ENCODE data around the gene CDK14. TPM values are rescaled to one million over a fixed set of nuclear protein-coding genes. Genes with fewer than 3 reads are reported as not detected.

The CDK14 gene
- total RNA-seq, 4 donors from 2014 or later: 0.18 to 74.3 (median 7.3) TPM

DNA sequence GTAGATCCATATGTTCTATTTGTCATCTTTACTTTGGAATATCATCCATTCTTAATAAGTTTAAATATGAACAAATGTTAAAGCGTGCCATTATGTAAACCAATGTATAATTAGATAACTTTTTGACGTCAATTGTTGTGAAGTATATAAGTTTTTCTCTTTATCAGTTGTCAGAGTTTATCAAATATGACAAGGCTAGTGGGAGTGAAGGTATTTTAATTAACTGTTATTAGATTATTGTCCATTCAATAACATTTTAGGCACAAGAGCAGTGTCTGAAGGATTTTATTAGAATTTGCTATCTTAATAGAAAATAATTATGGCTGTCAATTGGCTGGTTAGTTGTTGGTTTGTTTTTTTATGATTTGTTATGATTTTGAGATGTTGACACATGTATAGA lies 280.6 kb downstream of the CDK14 start:
- no peak for DNase-seq
- Histone ChIP-seq H3K27me3 (no peaks in the 10 kb centered on the region), H3K4me3 (no peak overlapping the region), H3K9me3 (no peaks in the 10 kb centered on the region), H3K4me1 (no peaks in the 10 kb centered on the region), H3K27ac (no peak overlapping the region), H3K36me3 (no peaks in the 10 kb centered on the region)
- TF ChIP-seq POLR2A (IDR thresholded peaks at IDR 0.05): no peak
- TF ChIP-seq, protein P1, sequence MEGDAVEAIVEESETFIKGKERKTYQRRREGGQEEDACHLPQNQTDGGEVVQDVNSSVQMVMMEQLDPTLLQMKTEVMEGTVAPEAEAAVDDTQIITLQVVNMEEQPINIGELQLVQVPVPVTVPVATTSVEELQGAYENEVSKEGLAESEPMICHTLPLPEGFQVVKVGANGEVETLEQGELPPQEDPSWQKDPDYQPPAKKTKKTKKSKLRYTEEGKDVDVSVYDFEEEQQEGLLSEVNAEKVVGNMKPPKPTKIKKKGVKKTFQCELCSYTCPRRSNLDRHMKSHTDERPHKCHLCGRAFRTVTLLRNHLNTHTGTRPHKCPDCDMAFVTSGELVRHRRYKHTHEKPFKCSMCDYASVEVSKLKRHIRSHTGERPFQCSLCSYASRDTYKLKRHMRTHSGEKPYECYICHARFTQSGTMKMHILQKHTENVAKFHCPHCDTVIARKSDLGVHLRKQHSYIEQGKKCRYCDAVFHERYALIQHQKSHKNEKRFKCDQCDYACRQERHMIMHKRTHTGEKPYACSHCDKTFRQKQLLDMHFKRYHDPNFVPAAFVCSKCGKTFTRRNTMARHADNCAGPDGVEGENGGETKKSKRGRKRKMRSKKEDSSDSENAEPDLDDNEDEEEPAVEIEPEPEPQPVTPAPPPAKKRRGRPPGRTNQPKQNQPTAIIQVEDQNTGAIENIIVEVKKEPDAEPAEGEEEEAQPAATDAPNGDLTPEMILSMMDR (IDR thresholded peaks at IDR 0.05): no peak

DNA sequence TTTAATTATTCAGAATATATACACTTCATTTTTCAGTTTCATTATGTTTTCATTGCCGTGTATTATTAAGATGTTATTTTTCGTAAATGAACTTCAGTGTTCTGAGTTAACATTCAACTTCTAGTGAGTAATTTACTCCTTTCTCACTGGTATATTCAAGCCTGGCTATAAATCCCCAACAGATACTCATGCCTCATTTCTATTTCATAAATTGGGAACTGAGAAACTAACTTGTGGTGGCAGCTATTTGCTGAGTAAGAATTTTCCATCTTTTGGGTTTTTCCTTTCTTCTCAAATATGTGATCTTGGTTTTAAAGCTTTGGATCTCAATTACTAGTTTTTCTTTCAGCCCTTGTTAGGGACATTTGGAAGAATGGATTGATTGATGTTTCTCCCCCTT lies 281.1 kb downstream of the CDK14 start:
- H3K4me1 ChIP-seq: no peaks in the 10 kb centered on the region
- H3K4me3 ChIP-seq: no peak overlapping the region
- H3K27ac ChIP-seq: no peak overlapping the region
- H3K36me3 ChIP-seq: no peaks in the 10 kb centered on the region
- no peaks in the 10 kb centered on the region for H3K27me3 ChIP-seq
- DNase-seq: no peak
- TF ChIP-seq POLR2A (IDR thresholded peaks at IDR 0.05): no peak
- TF ChIP-seq, protein P1 (IDR thresholded peaks at IDR 0.05): no peak
- H3K9me3 ChIP-seq: no peaks in the 10 kb centered on the region

DNA sequence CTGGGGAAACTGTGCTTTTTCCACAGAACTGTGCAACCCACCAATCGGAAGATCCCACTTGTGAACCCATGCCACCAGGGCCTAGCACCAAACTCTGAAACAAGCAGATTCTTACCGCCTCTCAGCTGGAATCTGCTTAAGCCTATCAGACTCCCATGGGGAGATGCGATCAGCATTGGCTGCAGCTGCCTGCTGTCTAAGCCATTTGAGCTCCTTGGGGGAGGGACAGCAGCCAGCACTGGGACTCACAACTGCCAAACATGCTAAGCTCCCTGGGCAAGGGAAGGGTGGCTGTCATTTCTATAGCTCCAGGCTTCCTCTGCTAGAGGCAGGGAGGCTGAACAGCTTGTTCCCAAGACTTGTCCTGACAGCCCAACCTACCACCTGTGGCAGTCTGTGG lies 283.8 kb downstream of the CDK14 start:
- Histone ChIP-seq H3K9me3 (no peaks in the 10 kb centered on the region), H3K27ac (no peak overlapping the region), H3K4me3 (no peak overlapping the region), H3K27me3 (no peaks in the 10 kb centered on the region), H3K36me3 (no peaks in the 10 kb centered on the region), H3K4me1 (no peaks in the 10 kb centered on the region)
- TF ChIP-seq, protein P1 (IDR thresholded peaks at IDR 0.05): no peak
- no peak for TF ChIP-seq POLR2A (IDR thresholded peaks at IDR 0.05)
- no peak for DNase-seq

DNA sequence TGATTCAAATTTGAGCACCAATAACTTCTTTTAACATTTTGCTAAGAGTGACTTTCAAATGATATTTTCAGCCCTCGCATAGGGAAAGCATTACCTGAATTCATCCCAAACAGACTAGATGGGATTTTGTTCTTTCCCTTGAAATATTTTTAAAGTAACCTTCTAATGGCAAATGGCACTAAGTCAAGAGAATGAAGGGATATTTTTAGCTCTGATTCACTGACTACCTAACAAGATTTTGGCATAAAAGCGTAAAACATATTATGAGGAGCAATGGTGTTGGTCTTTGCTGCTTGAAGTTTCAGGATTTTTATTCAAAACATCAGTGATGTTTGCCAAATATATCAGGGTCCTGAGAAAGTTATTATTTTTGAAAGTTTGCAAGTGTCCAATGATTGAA lies 290.3 kb downstream of the CDK14 start:
- Histone ChIP-seq H3K4me1 (no peaks in the 10 kb centered on the region), H3K4me3 (no peak overlapping the region), H3K27ac (no peak overlapping the region), H3K27me3 (no peaks in the 10 kb centered on the region), H3K36me3 (no peaks in the 10 kb centered on the region), H3K9me3 (no peaks in the 10 kb centered on the region)
- TF ChIP-seq, protein P1 (IDR thresholded peaks at IDR 0.05): no peak
- no peak for TF ChIP-seq POLR2A (IDR thresholded peaks at IDR 0.05)
- DNase-seq: no peak

DNA sequence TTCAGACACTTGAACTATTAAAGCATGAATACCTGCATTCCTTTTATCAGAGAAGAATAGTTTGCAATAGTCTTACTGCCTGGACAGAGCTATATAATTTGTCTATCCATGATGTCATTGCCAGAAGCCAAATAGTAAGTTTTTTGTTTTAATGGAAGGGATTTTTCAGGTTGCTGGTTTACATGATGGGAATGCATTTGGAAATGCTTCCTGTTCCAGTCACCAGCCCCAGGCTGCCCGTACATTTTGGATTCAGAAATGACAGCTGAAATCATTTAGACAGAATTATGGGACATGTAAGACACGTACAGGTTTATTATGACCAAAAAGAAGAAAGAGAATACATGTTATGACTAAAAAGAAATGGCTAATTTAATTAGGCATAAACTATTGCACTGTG lies 293.1 kb downstream of the CDK14 start:
- TF ChIP-seq POLR2A (IDR thresholded peaks at IDR 0.05): no peak
- Histone ChIP-seq H3K4me3 (no peak overlapping the region), H3K27ac (no peak overlapping the region), H3K4me1 (no peaks in the 10 kb centered on the region), H3K36me3 (no peaks in the 10 kb centered on the region), H3K9me3 (no peaks in the 10 kb centered on the region), H3K27me3 (no peaks in the 10 kb centered on the region)
- DNase-seq: no peak

DNA sequence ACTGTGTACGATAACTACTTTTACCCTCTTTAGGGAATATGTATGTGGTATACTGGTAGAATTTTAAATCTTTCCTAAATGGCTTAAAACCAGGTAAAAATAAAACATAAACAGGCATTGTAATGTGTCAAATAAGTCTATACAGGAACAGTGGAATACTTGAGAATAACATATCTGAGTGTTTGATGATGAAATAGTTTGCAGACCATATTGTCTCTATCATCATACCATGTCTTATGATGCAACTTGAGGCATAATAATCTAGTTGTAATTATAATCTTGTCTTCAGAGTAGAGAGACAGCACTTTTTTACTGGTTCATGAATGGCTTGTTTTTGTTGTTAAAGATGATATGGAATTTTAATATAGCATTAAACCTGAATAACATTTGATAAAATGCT lies 293.5 kb downstream of the CDK14 start:
- Histone ChIP-seq H3K27ac (no peak overlapping the region), H3K4me3 (no peak overlapping the region), H3K9me3 (no peaks in the 10 kb centered on the region), H3K4me1 (no peaks in the 10 kb centered on the region), H3K36me3 (no peaks in the 10 kb centered on the region), H3K27me3 (no peaks in the 10 kb centered on the region)
- no peak for DNase-seq
- no peak for TF ChIP-seq POLR2A (IDR thresholded peaks at IDR 0.05)
- TF ChIP-seq, protein P1 (IDR thresholded peaks at IDR 0.05): no peak
